SK-N-SH (cell line): Measurements from ENCODE around the gene CUEDC2. TPM values are rescaled to one million over a fixed set of nuclear protein-coding genes. Genes with fewer than 3 reads are reported as not detected.

Experiments used
- CTCF ChIA-PET: fragments of 300-600, 350-600 bp; formaldehyde crosslinking; extraction: SDS; loops from one replicate; lab custom pipeline; 2021; lab: Yijun Ruan, JAX
- POLR2A ChIA-PET: fragments of 350-600 bp; sonication (Branson Sonifier 250); formaldehyde crosslinking; extraction: SDS; loops from one replicate; lab custom pipeline; 2020; ENCODE audit warnings: antibody characterized with exemption, inconsistent platforms; lab: Yijun Ruan, JAX
- DNase-seq: peaks from one replicate; pipeline ENCODE4 v3.0.0; 2012
- H2AFZ ChIP-seq: fragments of 200-600 bp; sonication (generic); 2 replicates; pipeline ENCODE4 v1.8.1; 2016; ENCODE audit warnings: antibody characterized with exemption, mild to moderate bottlenecking, low read depth
- H3F3A ChIP-seq: fragments of 200-600 bp; sonication (generic); replicated peaks from 2 replicates; pipeline ENCODE3; 2016; ENCODE audit warnings: antibody characterized with exemption, mild to moderate bottlenecking; ENCODE audit not compliant: insufficient read depth
- H3K27ac ChIP-seq, 2 experiments: fragments of 200-500 bp in 1 of 2; fragments of 200-600 bp in 1 of 2; sonication (Bioruptor generic) in 1 of 2; sonication (generic), shearing (Covaris generic) in 1 of 2; 2 replicates each; pipeline versions ENCODE4 v1.5.1 to v1.6.1; 2014 to 2016; ENCODE audit warnings: low read depth in 2 of 2, inconsistent platforms in 1 of 2, low read length in 1 of 2, mild to moderate bottlenecking in 1 of 2, mixed read lengths in 1 of 2
- H3K27me3 ChIP-seq: fragments of 200-600 bp; sonication (generic), shearing (Covaris generic); 2 replicates; pipeline ENCODE4 v1.6.1; 2016; ENCODE audit warnings: mixed run types; ENCODE audit not compliant: insufficient read depth
- H3K36me3 ChIP-seq, 2 experiments: fragments of 200-500 bp in 1 of 2; fragments of 200-600 bp in 1 of 2; sonication (Bioruptor generic) in 1 of 2; sonication (generic) in 1 of 2; replicated peaks in 1 of 2; 2 replicates each; pipeline versions ENCODE3 to v1.5.1; 2014 to 2016; ENCODE audit warnings: low read length in 1 of 2, mild to moderate bottlenecking in 1 of 2; ENCODE audit not compliant: insufficient read depth in 2 of 2, control insufficient read depth in 1 of 2
- H3K4me1 ChIP-seq, 2 experiments: fragments of 200-500 bp in 1 of 2; fragments of 200-600 bp in 1 of 2; sonication (Bioruptor generic) in 1 of 2; sonication (generic), shearing (Covaris generic) in 1 of 2; 2 replicates each; pipeline versions ENCODE4 v1.5.1 to v1.6.1; 2014 to 2016; ENCODE audit warnings: low read depth in 1 of 2, low read length in 1 of 2, mixed run types in 1 of 2; ENCODE audit not compliant: insufficient read depth in 2 of 2, control insufficient read depth in 1 of 2
- H3K4me2 ChIP-seq: fragments of 200-600 bp; sonication (generic), shearing (Covaris generic); 2 replicates; pipeline ENCODE4 v1.6.1; 2017; ENCODE audit warnings: mixed run types
- H3K4me3 ChIP-seq, 2 experiments: fragments of 200-500 bp in 1 of 2; fragments of 200-600 bp in 1 of 2; sonication (Bioruptor generic) in 1 of 2; sonication (generic), shearing (Covaris generic) in 1 of 2; 2 replicates each; pipeline versions ENCODE4 v1.5.1 to v1.8.1; 2014 to 2016; ENCODE audit warnings: low read depth in 2 of 2, inconsistent platforms in 1 of 2, low read length in 1 of 2, mild to moderate bottlenecking in 1 of 2, mixed read lengths in 1 of 2, moderate library complexity in 1 of 2
- H3K79me2 ChIP-seq: fragments of 200-600 bp; sonication (generic); 2 replicates; pipeline ENCODE4 v1.8.1; 2017; ENCODE audit warnings: mild to moderate bottlenecking; ENCODE audit not compliant: insufficient read depth
- H3K9ac ChIP-seq: fragments of 200-600 bp; sonication (generic); 2 replicates; pipeline ENCODE4 v1.6.1; 2017; ENCODE audit warnings: mixed run types
- H3K9me2 ChIP-seq: fragments of 200-600 bp; sonication (generic); 2 replicates; pipeline ENCODE4 v1.6.1; 2017; ENCODE audit warnings: mixed run types
- H3K9me3 ChIP-seq: fragments of 200-600 bp; sonication (generic); 2 replicates; pipeline ENCODE4 v1.6.1; 2017; ENCODE audit warnings: mixed run types, mild to moderate bottlenecking, moderate library complexity
- H4K20me1 ChIP-seq: fragments of 200-600 bp; sonication (generic); 2 replicates; pipeline ENCODE4 v1.6.1; 2017; ENCODE audit warnings: mild to moderate bottlenecking, mixed run types; ENCODE audit not compliant: insufficient read depth
- ELF1 ChIP-seq: IDR thresholded peaks from 2 replicates; pipeline ENCODE4 v1.4.0; 2012
- FOXJ3 ChIP-seq: sonication (generic); formaldehyde crosslinking; IDR thresholded peaks from 2 replicates; pipeline ENCODE4 v1.5.1; 2020; ENCODE audit warnings: mild to moderate bottlenecking, missing genetic modification reagents
- FOXM1 ChIP-seq: IDR thresholded peaks from 2 replicates; pipeline ENCODE4 v1.4.0; 2012; ENCODE audit warnings: low read depth, mild to moderate bottlenecking
- GATA2 ChIP-seq: sonication (generic); formaldehyde crosslinking; IDR thresholded peaks from 2 replicates; pipeline ENCODE4 v1.5.0; 2020; ENCODE audit warnings: mild to moderate bottlenecking, missing genetic modification reagents
- MEF2A ChIP-seq: IDR thresholded peaks from 2 replicates; pipeline ENCODE4 v1.4.0; 2012; ENCODE audit warnings: low read depth, borderline replicate concordance
- NFIC ChIP-seq: IDR thresholded peaks from 2 replicates; pipeline ENCODE4 v1.4.0; 2012; ENCODE audit warnings: borderline replicate concordance
- RFX5 ChIP-seq: IDR thresholded peaks from 2 replicates; pipeline ENCODE4 v1.6.1; 2012; ENCODE audit warnings: mild to moderate bottlenecking, improper control_type of control experiment, low read length
- SIN3A ChIP-seq: IDR thresholded peaks from 2 replicates; pipeline ENCODE4 v1.6.1; 2012; ENCODE audit warnings: low read depth, mild to moderate bottlenecking, low read length, moderate library complexity, borderline replicate concordance
- SMC3 ChIP-seq: IDR thresholded peaks from 2 replicates; pipeline ENCODE4 v1.6.1; 2012; ENCODE audit warnings: low read depth, low read length, improper control_type of control experiment
- TCF12 ChIP-seq: IDR thresholded peaks from 2 replicates; pipeline ENCODE4 v1.4.0; 2012
- YY1 ChIP-seq: IDR thresholded peaks from 2 replicates; pipeline ENCODE4 v1.4.0; 2012; ENCODE audit warnings: low read depth, mild to moderate bottlenecking
- WGBS: methylation state at CpG from one replicate; pipeline ENCODE4 v1.1.6; 2017; ENCODE audit warnings: low lambda C conversion rate; 5-methylcytosine and 5-hydroxymethylcytosine counted together
- polyA plus RNA-seq, 3 experiments: library from polyadenylated mRNA; depleted of rRNA; stranded (reverse); fragments of >200 nt; gene quantifications; 2 replicates each; pipeline ENCODE4 v1.2.3, GENCODE V29; 2012
- TF ChIP-seq, protein P1 (sequence below): IDR thresholded peaks from 2 replicates; pipeline ENCODE4 v1.6.1; 2012; ENCODE audit warnings: mild to moderate bottlenecking, low read depth, low read length, moderate library complexity
- TF ChIP-seq, protein P2 (sequence below): fragments of 150-350 bp; IDR thresholded peaks from 2 replicates; pipeline ENCODE4 v1.6.1; 2017; ENCODE audit warnings: antibody characterized with exemption, low read length, low read depth, borderline replicate concordance
- TF ChIP-seq, protein P3 (sequence below): IDR thresholded peaks from 2 replicates; pipeline ENCODE4 v1.4.0; 2012; ENCODE audit warnings: low read depth, borderline replicate concordance
- TF ChIP-seq, protein P4 (sequence below): IDR thresholded peaks from 2 replicates; pipeline ENCODE4 v1.4.0; 2012; ENCODE audit warnings: low read depth
- TF ChIP-seq, protein P5 (sequence below): fragments of 150-350 bp; IDR thresholded peaks from 2 replicates; pipeline ENCODE4 v1.6.1; 2016; ENCODE audit warnings: mild to moderate bottlenecking, low read depth, low read length

Gene CUEDC2
- polyA plus RNA-seq, 1 of the 3 experiments (the other 2 are of a cell fraction) = 162 TPM

DNA sequence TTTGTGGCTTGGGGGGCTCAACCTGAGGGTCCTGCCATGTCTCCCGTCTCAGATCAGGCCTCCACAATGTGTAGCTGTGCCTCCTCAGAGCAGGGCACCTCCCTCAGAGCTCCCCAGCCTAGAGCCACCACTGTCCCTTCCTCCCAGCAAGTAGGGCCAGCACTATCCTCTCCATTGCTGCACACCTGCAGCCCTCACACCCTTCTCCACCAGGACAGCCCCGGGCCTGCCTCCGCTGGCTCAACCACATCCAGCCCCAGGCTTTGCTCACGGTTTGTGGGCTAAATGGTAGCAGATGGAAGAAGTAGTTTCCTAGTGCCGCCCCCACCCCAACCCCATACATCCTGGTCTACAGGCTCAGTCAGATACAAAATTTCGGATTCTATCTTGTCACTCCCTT, 26.7 kb downstream of the CUEDC2 start:
- no peak overlapping the region for H3K4me2 ChIP-seq
- no peaks in the 10 kb centered on the region for H3F3A ChIP-seq
- no peaks in the 10 kb centered on the region for H3K79me2 ChIP-seq
- WGBS = 70% methylated on average over 4 of the region's 6 CpGs
- DNase-seq = no peak
- peaks cover 0 to 17% of the 10 kb centered on the region in 2 experiments; a peak in 1 of 4 replicates for H3K4me1 ChIP-seq
- no peaks in the 10 kb centered on the region for H3K27me3 ChIP-seq
- no peak overlapping the region for H3K27ac ChIP-seq
- no peaks in the 10 kb centered on the region for H4K20me1 ChIP-seq
- CTCF ChIA-PET = interaction anchor here (1.2 to 16.5 kb wide), 9 partner anchors 12 to 178 kb away, joined by 3 to 359 read pairs (median 11); partner anchors contain the start of genes FBXL15, NFKB2 and PSD
- no peak overlapping the region for H2AFZ ChIP-seq
- no peaks in the 10 kb centered on the region for H3K9me2 ChIP-seq
- H3K4me3 ChIP-seq = no peak overlapping the region
- no peaks in the 10 kb centered on the region for H3K9me3 ChIP-seq
- TF ChIP-seq MEF2A (no peak), TCF12 (no peak), FOXM1 (no peak), GATA2 (no peak), FOXJ3 (no peak), YY1 (no peak), NFIC (no peak)
- TF ChIP-seq, protein P1, sequence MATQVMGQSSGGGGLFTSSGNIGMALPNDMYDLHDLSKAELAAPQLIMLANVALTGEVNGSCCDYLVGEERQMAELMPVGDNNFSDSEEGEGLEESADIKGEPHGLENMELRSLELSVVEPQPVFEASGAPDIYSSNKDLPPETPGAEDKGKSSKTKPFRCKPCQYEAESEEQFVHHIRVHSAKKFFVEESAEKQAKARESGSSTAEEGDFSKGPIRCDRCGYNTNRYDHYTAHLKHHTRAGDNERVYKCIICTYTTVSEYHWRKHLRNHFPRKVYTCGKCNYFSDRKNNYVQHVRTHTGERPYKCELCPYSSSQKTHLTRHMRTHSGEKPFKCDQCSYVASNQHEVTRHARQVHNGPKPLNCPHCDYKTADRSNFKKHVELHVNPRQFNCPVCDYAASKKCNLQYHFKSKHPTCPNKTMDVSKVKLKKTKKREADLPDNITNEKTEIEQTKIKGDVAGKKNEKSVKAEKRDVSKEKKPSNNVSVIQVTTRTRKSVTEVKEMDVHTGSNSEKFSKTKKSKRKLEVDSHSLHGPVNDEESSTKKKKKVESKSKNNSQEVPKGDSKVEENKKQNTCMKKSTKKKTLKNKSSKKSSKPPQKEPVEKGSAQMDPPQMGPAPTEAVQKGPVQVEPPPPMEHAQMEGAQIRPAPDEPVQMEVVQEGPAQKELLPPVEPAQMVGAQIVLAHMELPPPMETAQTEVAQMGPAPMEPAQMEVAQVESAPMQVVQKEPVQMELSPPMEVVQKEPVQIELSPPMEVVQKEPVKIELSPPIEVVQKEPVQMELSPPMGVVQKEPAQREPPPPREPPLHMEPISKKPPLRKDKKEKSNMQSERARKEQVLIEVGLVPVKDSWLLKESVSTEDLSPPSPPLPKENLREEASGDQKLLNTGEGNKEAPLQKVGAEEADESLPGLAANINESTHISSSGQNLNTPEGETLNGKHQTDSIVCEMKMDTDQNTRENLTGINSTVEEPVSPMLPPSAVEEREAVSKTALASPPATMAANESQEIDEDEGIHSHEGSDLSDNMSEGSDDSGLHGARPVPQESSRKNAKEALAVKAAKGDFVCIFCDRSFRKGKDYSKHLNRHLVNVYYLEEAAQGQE = no peak
- no peaks in the 10 kb centered on the region for H3K36me3 ChIP-seq
- POLR2A ChIA-PET = interaction anchor here (1.0 kb wide), 1 partner anchor 15 kb away, joined by 3 read pairs; the partner anchor contains the start of gene FBXL15
- H3K9ac ChIP-seq = no peak overlapping the region

DNA sequence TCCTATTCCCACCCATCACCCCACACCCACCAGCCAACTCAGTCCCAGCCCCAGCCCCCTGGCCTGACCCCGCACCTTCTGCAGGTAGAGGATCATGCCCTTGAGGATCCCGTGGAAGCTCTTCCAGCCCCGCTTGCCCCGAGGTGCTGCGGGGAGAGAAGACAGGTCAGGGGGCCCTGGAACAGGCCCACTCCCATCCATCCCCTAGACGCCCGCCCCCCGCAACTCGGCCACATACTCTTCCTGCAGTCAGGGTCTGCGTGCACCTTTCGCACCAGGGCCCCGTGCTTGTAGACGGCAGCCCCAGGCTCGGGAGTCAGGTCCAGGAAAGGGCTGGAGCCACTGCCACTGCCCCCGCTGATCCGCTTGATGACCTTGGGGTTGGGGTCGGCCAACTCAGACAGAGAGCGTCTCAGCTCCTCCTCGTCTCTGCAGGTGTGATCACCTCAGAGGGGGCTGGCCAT, 27.2 kb downstream of the CUEDC2 start:
- no peak overlapping the region for H2AFZ ChIP-seq
- POLR2A ChIA-PET = no interaction called here
- no peak overlapping the region for H3K4me3 ChIP-seq
- H3K27ac ChIP-seq = no peak overlapping the region
- H3K9me3 ChIP-seq = no peaks in the 10 kb centered on the region
- no peaks in the 10 kb centered on the region for H3K9me2 ChIP-seq
- no peaks in the 10 kb centered on the region for H4K20me1 ChIP-seq
- H3F3A ChIP-seq = no peaks in the 10 kb centered on the region
- no peaks in the 10 kb centered on the region for H3K79me2 ChIP-seq
- H3K27me3 ChIP-seq = no peaks in the 10 kb centered on the region
- DNase-seq = no peak
- no peak overlapping the region for H3K9ac ChIP-seq
- CTCF ChIA-PET = interaction anchor here (0.7 to 16.5 kb wide), 10 partner anchors 11 to 231 kb away, joined by 3 to 359 read pairs (median 10); partner anchors contain the start of genes FBXL15, NFKB2 and PSD
- H3K4me2 ChIP-seq = no peak overlapping the region
- WGBS = 88% methylated on average over 15 of the region's 19 CpGs
- H3K36me3 ChIP-seq = no peaks in the 10 kb centered on the region
- H3K4me1 ChIP-seq = peaks cover 0 to 17% of the 10 kb centered on the region in 2 experiments; a peak in 1 of 4 replicates
- TF ChIP-seq ELF1 (no peak), FOXJ3 (no peak), RFX5 (no peak), SIN3A (no peak), GATA2 (no peak), SMC3 (no peak)
- TF ChIP-seq, protein P2, sequence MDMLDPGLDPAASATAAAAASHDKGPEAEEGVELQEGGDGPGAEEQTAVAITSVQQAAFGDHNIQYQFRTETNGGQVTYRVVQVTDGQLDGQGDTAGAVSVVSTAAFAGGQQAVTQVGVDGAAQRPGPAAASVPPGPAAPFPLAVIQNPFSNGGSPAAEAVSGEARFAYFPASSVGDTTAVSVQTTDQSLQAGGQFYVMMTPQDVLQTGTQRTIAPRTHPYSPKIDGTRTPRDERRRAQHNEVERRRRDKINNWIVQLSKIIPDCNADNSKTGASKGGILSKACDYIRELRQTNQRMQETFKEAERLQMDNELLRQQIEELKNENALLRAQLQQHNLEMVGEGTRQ = no peak
- TF ChIP-seq, protein P3, sequence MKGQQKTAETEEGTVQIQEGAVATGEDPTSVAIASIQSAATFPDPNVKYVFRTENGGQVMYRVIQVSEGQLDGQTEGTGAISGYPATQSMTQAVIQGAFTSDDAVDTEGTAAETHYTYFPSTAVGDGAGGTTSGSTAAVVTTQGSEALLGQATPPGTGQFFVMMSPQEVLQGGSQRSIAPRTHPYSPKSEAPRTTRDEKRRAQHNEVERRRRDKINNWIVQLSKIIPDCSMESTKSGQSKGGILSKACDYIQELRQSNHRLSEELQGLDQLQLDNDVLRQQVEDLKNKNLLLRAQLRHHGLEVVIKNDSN = no peak
- TF ChIP-seq, protein P4, sequence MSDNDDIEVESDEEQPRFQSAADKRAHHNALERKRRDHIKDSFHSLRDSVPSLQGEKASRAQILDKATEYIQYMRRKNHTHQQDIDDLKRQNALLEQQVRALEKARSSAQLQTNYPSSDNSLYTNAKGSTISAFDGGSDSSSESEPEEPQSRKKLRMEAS = no peak
- TF ChIP-seq, protein P1 = no peak
- TF ChIP-seq, protein P5, sequence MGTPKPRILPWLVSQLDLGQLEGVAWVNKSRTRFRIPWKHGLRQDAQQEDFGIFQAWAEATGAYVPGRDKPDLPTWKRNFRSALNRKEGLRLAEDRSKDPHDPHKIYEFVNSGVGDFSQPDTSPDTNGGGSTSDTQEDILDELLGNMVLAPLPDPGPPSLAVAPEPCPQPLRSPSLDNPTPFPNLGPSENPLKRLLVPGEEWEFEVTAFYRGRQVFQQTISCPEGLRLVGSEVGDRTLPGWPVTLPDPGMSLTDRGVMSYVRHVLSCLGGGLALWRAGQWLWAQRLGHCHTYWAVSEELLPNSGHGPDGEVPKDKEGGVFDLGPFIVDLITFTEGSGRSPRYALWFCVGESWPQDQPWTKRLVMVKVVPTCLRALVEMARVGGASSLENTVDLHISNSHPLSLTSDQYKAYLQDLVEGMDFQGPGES = no peak
